ENCODE results near the gene FOXP1.

Gene FOXP1

DNA sequence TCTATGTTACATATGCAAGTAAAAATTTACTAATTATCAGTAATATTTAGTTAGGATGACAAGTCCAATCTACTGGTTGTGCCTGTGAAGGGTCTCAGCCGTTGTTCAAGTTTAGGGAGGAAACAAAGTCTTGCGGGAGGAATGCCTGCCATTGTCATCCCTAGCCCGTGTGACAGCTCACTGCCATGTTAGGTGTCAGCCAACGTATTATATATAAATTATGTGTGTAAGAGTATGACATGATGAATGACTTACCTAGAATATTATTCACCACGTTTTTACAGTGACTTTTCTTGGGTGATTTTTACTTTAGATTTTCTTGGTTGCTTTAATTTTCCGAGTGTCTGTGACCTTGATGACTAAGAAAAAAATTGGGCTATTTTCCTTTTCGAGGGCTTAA is 656.7 kb downstream of the FOXP1 start:
- no peak for FAIRE-seq

DNA sequence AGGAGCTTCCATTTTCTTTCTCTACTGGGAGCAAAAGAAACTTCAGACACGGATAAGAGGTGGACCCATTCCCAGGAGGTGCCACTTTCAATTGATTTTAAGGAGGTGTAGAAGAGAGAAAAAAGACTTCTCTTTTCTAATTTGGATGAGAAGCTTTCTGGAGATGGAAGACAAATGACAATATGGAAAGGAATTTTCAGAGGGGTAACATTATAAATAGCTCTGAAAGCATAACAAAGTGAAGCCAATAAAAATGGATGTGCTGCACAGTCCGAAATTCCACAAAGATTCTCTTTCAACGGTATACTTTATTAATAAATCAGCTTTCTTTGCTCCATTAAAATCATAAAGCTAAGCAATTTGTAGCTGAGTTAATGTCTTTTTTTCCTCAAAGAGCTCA is 663.9 kb downstream of the FOXP1 start:
- no peak for FAIRE-seq

DNA sequence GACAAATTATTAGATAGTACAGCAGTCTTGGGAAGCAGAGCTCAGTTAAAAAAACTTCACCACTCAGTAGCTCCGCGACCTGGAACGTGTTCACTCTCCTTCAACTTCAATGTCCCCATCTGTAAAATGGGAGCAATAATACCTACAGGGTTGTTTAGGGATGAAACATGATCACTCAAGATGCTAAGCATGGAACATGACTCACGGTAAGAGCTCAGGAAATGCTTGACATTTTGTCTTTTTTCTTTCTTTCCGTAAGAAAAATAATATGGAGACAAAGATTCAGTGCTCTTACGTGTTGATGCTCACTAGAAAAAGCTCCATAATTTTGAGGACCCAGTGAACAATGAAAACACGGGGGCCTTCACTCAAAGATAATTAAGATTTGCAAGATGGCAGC is 664.4 kb downstream of the FOXP1 start:
- no peak for FAIRE-seq

DNA sequence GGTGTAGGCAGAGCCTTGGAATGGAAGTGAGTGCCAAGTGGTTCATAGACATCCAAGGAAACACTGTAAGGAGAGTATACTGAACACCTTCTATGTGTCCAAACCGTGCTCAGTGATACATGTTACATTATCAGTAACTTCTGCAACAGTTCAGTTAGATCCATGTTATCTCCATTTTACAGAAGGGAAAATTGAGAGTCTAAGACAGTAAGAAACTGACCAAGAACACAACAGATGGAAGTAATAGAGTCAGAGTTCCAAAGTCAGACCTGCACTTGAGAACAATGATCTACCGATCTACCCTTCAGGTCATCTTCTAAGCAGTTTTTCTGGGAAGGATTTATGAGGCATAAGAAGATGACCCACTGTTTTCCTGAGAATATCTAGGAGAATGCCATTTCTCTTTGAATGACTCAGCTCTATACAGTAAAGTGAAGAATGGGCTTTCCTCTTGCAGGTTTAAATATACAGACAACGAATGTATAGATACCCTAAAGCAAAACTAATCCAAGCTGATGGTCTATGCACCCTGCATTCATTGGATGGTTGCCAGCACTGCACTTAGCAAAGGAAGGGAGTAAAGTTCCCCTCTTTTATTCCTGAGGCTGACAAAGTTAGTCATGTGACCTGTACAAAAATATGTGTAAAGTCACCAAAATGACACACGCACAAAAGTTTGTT is 667.0 kb downstream of the FOXP1 start:
- no peak for FAIRE-seq

DNA sequence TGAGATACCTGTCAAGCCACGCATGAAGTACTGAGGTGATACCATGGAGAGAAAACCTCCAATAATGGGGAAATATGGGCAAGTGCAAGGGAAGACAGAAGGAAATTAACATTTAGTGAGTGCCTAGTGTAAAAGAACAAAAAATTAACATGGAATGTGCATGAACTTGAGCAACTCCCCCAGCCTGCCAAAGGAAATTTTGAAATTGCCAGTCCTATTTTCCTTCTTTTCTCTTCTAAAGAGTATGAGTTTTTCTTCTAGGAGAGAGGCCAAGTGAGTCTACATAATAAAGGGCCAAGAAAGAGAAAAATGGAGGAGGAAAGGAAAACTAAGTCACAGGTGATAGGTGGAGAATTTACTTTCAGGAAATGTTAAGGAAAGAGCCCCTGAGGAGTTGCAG is 668.7 kb downstream of the FOXP1 start:
- FAIRE-seq, result no peak

DNA sequence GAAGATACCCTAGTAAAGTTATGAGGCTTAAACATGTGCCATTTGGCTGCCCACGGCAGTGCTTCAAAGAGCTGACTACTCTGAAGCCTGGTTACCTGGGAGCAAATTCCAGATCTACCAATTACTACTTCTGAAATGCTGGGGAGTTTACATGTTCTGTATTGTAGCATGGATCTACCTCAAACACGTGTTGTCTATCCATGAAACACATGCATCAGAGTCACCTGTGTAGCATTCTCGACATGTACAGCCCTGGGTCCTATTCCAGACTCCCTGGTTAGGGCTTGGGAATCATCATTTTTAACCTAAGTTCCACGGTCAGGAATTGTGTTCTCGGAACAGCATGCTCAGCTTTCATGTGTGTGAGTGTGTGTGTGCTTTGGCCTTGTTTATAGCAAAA is 671.8 kb downstream of the FOXP1 start:
- no peak for FAIRE-seq

DNA sequence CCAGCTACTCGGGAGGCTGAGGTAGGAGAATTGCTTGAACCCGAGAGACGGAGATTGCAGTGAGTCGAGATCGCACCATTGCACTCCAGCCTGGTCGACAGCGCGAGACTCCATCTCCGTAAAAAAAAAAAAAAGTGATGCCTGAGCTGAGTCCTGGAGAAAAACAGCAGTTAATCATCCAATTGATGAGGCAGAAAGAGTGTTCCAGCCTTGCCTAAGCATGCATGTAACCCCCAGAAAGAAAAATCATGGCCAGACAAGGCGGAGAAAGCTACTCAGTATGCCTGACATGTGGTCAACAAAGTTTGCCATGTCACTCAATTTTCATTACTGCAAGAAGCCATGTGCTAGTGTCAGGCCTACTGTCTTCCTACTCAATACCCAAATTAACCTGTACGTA is 678.0 kb downstream of the FOXP1 start:
- no peak for FAIRE-seq

All from endometrium (tissue), 2 donors.